SK-N-SH (cell line): ENCODE results near the gene SLC2A13. TPM values are rescaled to one million over a fixed set of nuclear protein-coding genes. Genes with fewer than 3 reads are reported as not detected.

Experiments
- CTCF ChIA-PET: fragments of 300-600, 350-600 bp; formaldehyde crosslinking; extraction: SDS; loops from one replicate; lab custom pipeline; 2021; lab: Yijun Ruan, JAX
- POLR2A ChIA-PET: fragments of 350-600 bp; sonication (Branson Sonifier 250); formaldehyde crosslinking; extraction: SDS; loops from one replicate; lab custom pipeline; 2020; ENCODE audit warnings: antibody characterized with exemption, inconsistent platforms; lab: Yijun Ruan, JAX
- DNase-seq: peaks from one replicate; pipeline ENCODE4 v3.0.0; 2012
- H2AFZ ChIP-seq: fragments of 200-600 bp; sonication (generic); 2 replicates; pipeline ENCODE4 v1.8.1; 2016; ENCODE audit warnings: antibody characterized with exemption, mild to moderate bottlenecking, low read depth
- H3F3A ChIP-seq: fragments of 200-600 bp; sonication (generic); replicated peaks from 2 replicates; pipeline ENCODE3; 2016; ENCODE audit warnings: antibody characterized with exemption, mild to moderate bottlenecking; ENCODE audit not compliant: insufficient read depth
- H3K27ac ChIP-seq, 2 experiments: fragments of 200-500 bp in 1 of 2; fragments of 200-600 bp in 1 of 2; sonication (Bioruptor generic) in 1 of 2; sonication (generic), shearing (Covaris generic) in 1 of 2; 2 replicates each; pipeline versions ENCODE4 v1.5.1 to v1.6.1; 2014 to 2016; ENCODE audit warnings: low read depth in 2 of 2, inconsistent platforms in 1 of 2, low read length in 1 of 2, mild to moderate bottlenecking in 1 of 2, mixed read lengths in 1 of 2
- H3K27me3 ChIP-seq: fragments of 200-600 bp; sonication (generic), shearing (Covaris generic); 2 replicates; pipeline ENCODE4 v1.6.1; 2016; ENCODE audit warnings: mixed run types; ENCODE audit not compliant: insufficient read depth
- H3K36me3 ChIP-seq, 2 experiments: fragments of 200-500 bp in 1 of 2; fragments of 200-600 bp in 1 of 2; sonication (Bioruptor generic) in 1 of 2; sonication (generic) in 1 of 2; replicated peaks in 1 of 2; 2 replicates each; pipeline versions ENCODE3 to v1.5.1; 2014 to 2016; ENCODE audit warnings: low read length in 1 of 2, mild to moderate bottlenecking in 1 of 2; ENCODE audit not compliant: insufficient read depth in 2 of 2, control insufficient read depth in 1 of 2
- H3K4me1 ChIP-seq, 2 experiments: fragments of 200-500 bp in 1 of 2; fragments of 200-600 bp in 1 of 2; sonication (Bioruptor generic) in 1 of 2; sonication (generic), shearing (Covaris generic) in 1 of 2; 2 replicates each; pipeline versions ENCODE4 v1.5.1 to v1.6.1; 2014 to 2016; ENCODE audit warnings: low read depth in 1 of 2, low read length in 1 of 2, mixed run types in 1 of 2; ENCODE audit not compliant: insufficient read depth in 2 of 2, control insufficient read depth in 1 of 2
- H3K4me2 ChIP-seq: fragments of 200-600 bp; sonication (generic), shearing (Covaris generic); 2 replicates; pipeline ENCODE4 v1.6.1; 2017; ENCODE audit warnings: mixed run types
- H3K4me3 ChIP-seq, 2 experiments: fragments of 200-500 bp in 1 of 2; fragments of 200-600 bp in 1 of 2; sonication (Bioruptor generic) in 1 of 2; sonication (generic), shearing (Covaris generic) in 1 of 2; 2 replicates each; pipeline versions ENCODE4 v1.5.1 to v1.8.1; 2014 to 2016; ENCODE audit warnings: low read depth in 2 of 2, inconsistent platforms in 1 of 2, low read length in 1 of 2, mild to moderate bottlenecking in 1 of 2, mixed read lengths in 1 of 2, moderate library complexity in 1 of 2
- H3K79me2 ChIP-seq: fragments of 200-600 bp; sonication (generic); 2 replicates; pipeline ENCODE4 v1.8.1; 2017; ENCODE audit warnings: mild to moderate bottlenecking; ENCODE audit not compliant: insufficient read depth
- H3K9ac ChIP-seq: fragments of 200-600 bp; sonication (generic); 2 replicates; pipeline ENCODE4 v1.6.1; 2017; ENCODE audit warnings: mixed run types
- H3K9me2 ChIP-seq: fragments of 200-600 bp; sonication (generic); 2 replicates; pipeline ENCODE4 v1.6.1; 2017; ENCODE audit warnings: mixed run types
- H3K9me3 ChIP-seq: fragments of 200-600 bp; sonication (generic); 2 replicates; pipeline ENCODE4 v1.6.1; 2017; ENCODE audit warnings: mixed run types, mild to moderate bottlenecking, moderate library complexity
- H4K20me1 ChIP-seq: fragments of 200-600 bp; sonication (generic); 2 replicates; pipeline ENCODE4 v1.6.1; 2017; ENCODE audit warnings: mild to moderate bottlenecking, mixed run types; ENCODE audit not compliant: insufficient read depth
- CTCF ChIP-seq: fragments of 200-600 bp; sonication (generic); IDR thresholded peaks from 2 replicates; pipeline ENCODE4 v1.6.1; 2017; ENCODE audit warnings: antibody characterized with exemption, mild to moderate bottlenecking, moderate library complexity
- ELF1 ChIP-seq: IDR thresholded peaks from 2 replicates; pipeline ENCODE4 v1.4.0; 2012
- EP300 ChIP-seq, 2 experiments: IDR thresholded peaks; 2 replicates each; pipeline versions ENCODE4 v1.4.0 to v1.6.1; 2012; ENCODE audit warnings: borderline replicate concordance in 1 of 2, low read depth in 1 of 2, low read length in 1 of 2
- MXI1 ChIP-seq: IDR thresholded peaks from 2 replicates; pipeline ENCODE4 v1.6.1; 2012; ENCODE audit warnings: mild to moderate bottlenecking, low read depth, low read length, improper control_type of control experiment
- NRF1 ChIP-seq: IDR thresholded peaks from 2 replicates; pipeline ENCODE4 v1.6.1; 2012; ENCODE audit warnings: low read depth, mild to moderate bottlenecking, low read length
- PBX3 ChIP-seq: IDR thresholded peaks from 2 replicates; pipeline ENCODE4; 2012
- TCF12 ChIP-seq: IDR thresholded peaks from 2 replicates; pipeline ENCODE4 v1.4.0; 2012
- USF2 ChIP-seq: fragments of 150-350 bp; IDR thresholded peaks from 2 replicates; pipeline ENCODE4 v1.6.1; 2017; ENCODE audit warnings: antibody characterized with exemption, low read length, low read depth, borderline replicate concordance
- WGBS: methylation state at CpG from one replicate; pipeline ENCODE4 v1.1.6; 2017; ENCODE audit warnings: low lambda C conversion rate; 5-methylcytosine and 5-hydroxymethylcytosine counted together
- polyA plus RNA-seq, 3 experiments: library from polyadenylated mRNA; depleted of rRNA; stranded (reverse); fragments of >200 nt; gene quantifications; 2 replicates each; pipeline ENCODE4 v1.2.3, GENCODE V29; 2012

SLC2A13 gene
- polyA plus RNA-seq, 1 of the 3 experiments (the other 2 are of a cell fraction), result 0.21 TPM

- TF ChIP-seq USF2, result no peak
Observed at GRCh38 chr12:39920647-39921046, 185.2 kb downstream of the SLC2A13 start (continued).

- POLR2A ChIA-PET, result no interaction called here
- no peaks in the 10 kb centered on the region for H3K27me3 ChIP-seq
- no peak overlapping the region for H3K9ac ChIP-seq
- CTCF ChIA-PET, result interaction anchor here (1.4 kb wide), 1 partner anchor 71 kb away, joined by 5 read pairs; no protein-coding TSS in a partner anchor
- WGBS, result 65% methylated on average over 4 of the region's 4 CpGs
- no peaks in the 10 kb centered on the region for H3K9me2 ChIP-seq
- H3K4me3 ChIP-seq, result no peak overlapping the region
- no peak overlapping the region for H3K27ac ChIP-seq
- H2AFZ ChIP-seq, result no peak overlapping the region
- no peaks in the 10 kb centered on the region for H3K36me3 ChIP-seq
- no peaks in the 10 kb centered on the region for H3K9me3 ChIP-seq
- H3F3A ChIP-seq, result no peaks in the 10 kb centered on the region
- no peaks in the 10 kb centered on the region for H4K20me1 ChIP-seq
- H3K4me2 ChIP-seq, result no peak overlapping the region
- no peak for TF ChIP-seq TCF12
- no peak for TF ChIP-seq NRF1
- TF ChIP-seq PBX3, result no peak
- TF ChIP-seq USF2, result no peak
- no peak for TF ChIP-seq ELF1
- TF ChIP-seq MXI1, result no peak
- H3K79me2 ChIP-seq, result no peaks in the 10 kb centered on the region
- no peaks in the 10 kb centered on the region for H3K4me1 ChIP-seq
- DNase-seq, result no peak
Observed at GRCh38 chr12:39920222-39920621, 185.7 kb downstream of the SLC2A13 start.

- Histone ChIP-seq H3K4me1 (no peaks in the 10 kb centered on the region), H4K20me1 (no peaks in the 10 kb centered on the region), H3K27ac (no peak overlapping the region), H3K9me3 (no peaks in the 10 kb centered on the region), H3K27me3 (no peaks in the 10 kb centered on the region), H3K4me2 (no peak overlapping the region), H3K36me3 (no peaks in the 10 kb centered on the region), H3K79me2 (no peaks in the 10 kb centered on the region), H3K9ac (no peak overlapping the region), H3K4me3 (no peak overlapping the region), H3F3A (no peaks in the 10 kb centered on the region), H2AFZ (no peak overlapping the region), H3K9me2 (no peaks in the 10 kb centered on the region)
- CTCF ChIA-PET, result interaction anchor here (1.4 kb wide), 1 partner anchor 71 kb away, joined by 5 read pairs; no protein-coding TSS in a partner anchor
- no peak for TF ChIP-seq TCF12
- no peak for TF ChIP-seq ELF1
- no peak for TF ChIP-seq EP300 (IDR thresholded peaks at IDR 0.05; ENCODE audit: borderline replicate concordance in 1 of 2, low read depth in 1 of 2, low read length in 1 of 2)
- TF ChIP-seq CTCF, result no peak
- TF ChIP-seq USF2, result no peak
- POLR2A ChIA-PET, result no interaction called here
- no peak for DNase-seq
- 87% methylated on average over 1 of the region's 1 CpG for WGBS
Observed at GRCh38 chr12:39919790-39920189, 186.1 kb downstream of the SLC2A13 start.
